SK-N-SH treated with all-trans-retinoic acid at 6 μM for 48 hours (cell line): ENCODE results near the gene DNAJC3.

Source experiments
- ARNTL ChIP-seq: fragments of 450-650 bp; formaldehyde crosslinking; IDR thresholded peaks from 2 replicates; pipeline ENCODE4 v1.5.0; 2020; ENCODE audit warnings: low read depth, mild to moderate bottlenecking, moderate library complexity, borderline replicate concordance
- BACH2 ChIP-seq: fragments of 250-450 bp; sonication (Bioruptor Pico); IDR thresholded peaks from 2 replicates; pipeline ENCODE4 v1.9.0; 2021; ENCODE audit warnings: mild to moderate bottlenecking, borderline replicate concordance
- CREB5 ChIP-seq: fragments of 250-450 bp; sonication (Bioruptor Pico); IDR thresholded peaks from 2 replicates; pipeline ENCODE4 v1.5.1; 2020; ENCODE audit warnings: low read depth, mild to moderate bottlenecking, moderate library complexity
- CSDC2 ChIP-seq: fragments of 250-450 bp; sonication (Bioruptor Pico); IDR thresholded peaks from 2 replicates; pipeline ENCODE4 v1.5.0; 2020; ENCODE audit warnings: mild to moderate bottlenecking, moderate library complexity
- CSRNP3 ChIP-seq: fragments of 250-450 bp; sonication (Bioruptor Pico); IDR thresholded peaks from 2 replicates; pipeline ENCODE4 v1.5.1; 2021; ENCODE audit warnings: mild to moderate bottlenecking, moderate library complexity
- PATZ1 ChIP-seq: fragments of 250-450 bp; sonication (Bioruptor Pico); IDR thresholded peaks from 2 replicates; pipeline ENCODE4 v1.8.0; 2020; ENCODE audit warnings: mild to moderate bottlenecking, moderate library complexity, borderline replicate concordance
- RARB ChIP-seq: fragments of 250-450 bp; sonication (Bioruptor Pico); IDR thresholded peaks from 2 replicates; pipeline ENCODE4 v1.8.0; 2021; ENCODE audit warnings: mild to moderate bottlenecking, moderate library complexity
- SNAI2 ChIP-seq: fragments of 250-450 bp; sonication (Bioruptor Pico); IDR thresholded peaks from 2 replicates; pipeline ENCODE4 v1.5.0; 2020; ENCODE audit warnings: mild to moderate bottlenecking, moderate library complexity
- TSHZ2 ChIP-seq: fragments of 250-450 bp; sonication (Bioruptor Pico); IDR thresholded peaks from 2 replicates; pipeline ENCODE4 v1.5.0; 2020; ENCODE audit warnings: mild to moderate bottlenecking, moderate library complexity
- ZFP3 ChIP-seq: fragments of 250-450 bp; sonication (Bioruptor Pico); IDR thresholded peaks from 2 replicates; pipeline ENCODE4 v1.5.0; 2020; ENCODE audit warnings: mild to moderate bottlenecking, moderate library complexity
- ZFP30 ChIP-seq: fragments of 450-650 bp; formaldehyde crosslinking; IDR thresholded peaks from 2 replicates; pipeline ENCODE4 v1.5.0; 2022; ENCODE audit warnings: mild to moderate bottlenecking, moderate library complexity
- ZNF70 ChIP-seq: fragments of 450-650 bp; formaldehyde crosslinking; IDR thresholded peaks from 2 replicates; pipeline ENCODE4 v1.5.0; 2020; ENCODE audit warnings: mild to moderate bottlenecking, moderate library complexity

- TF ChIP-seq RARB (CRISPR knock-in tag), result no peak
- TF ChIP-seq PATZ1 (CRISPR knock-in tag), result no peak
- TF ChIP-seq BACH2 (CRISPR knock-in tag), result no peak
- TF ChIP-seq SNAI2 (CRISPR knock-in tag), result no peak
- no peak for TF ChIP-seq ARNTL (CRISPR knock-in tag)
- no peak for TF ChIP-seq ZFP30 (CRISPR knock-in tag)
- no peak for TF ChIP-seq CSDC2 (CRISPR knock-in tag)
- TF ChIP-seq ZNF70, result no peak
- TF ChIP-seq TSHZ2, result no peak
- TF ChIP-seq ZFP3 (CRISPR knock-in tag), result no peak
- TF ChIP-seq CSRNP3 (CRISPR knock-in tag), result no peak
- no peak for TF ChIP-seq CREB5 (CRISPR knock-in tag)
These were observed 75.7 kb downstream of the DNAJC3 start for GRCh38 chr13:95752677-95753076.
